GM12878 (cell line): ENCODE measurements around the gene SLC4A8. TPM values are rescaled to one million over a fixed set of nuclear protein-coding genes. Genes with fewer than 3 reads are reported as not detected.

ENCODE experiments used
- ATAC-seq: fragments of 200-7000 bp; cut with Tn5 transposase; 3 replicates; pipeline ENCODE4 v1.9.1; 2020; ENCODE audit warnings: mild to moderate bottlenecking, moderate library complexity
- BruUV-seq: library from RNA; stranded (reverse); fragments of 400-500 nt; replicated peaks from 2 replicates; lab custom pipeline; 2021; lab: Mats Ljungman, UMichigan
- CTCF ChIA-PET: fragments of 300-600 bp; sonication (Branson Sonifier 250); formaldehyde crosslinking; extraction: SDS; loops from one replicate; lab custom pipeline; 2021; ENCODE audit warnings: inconsistent platforms; lab: Yijun Ruan, JAX
- POLR2A ChIA-PET: fragments of 350-600 bp; formaldehyde crosslinking; extraction: SDS; loops from one replicate; lab custom pipeline; 2021; ENCODE audit warnings: inconsistent platforms; lab: Charles Lee
- RAD21 ChIA-PET: fragments of 300-600 bp; sonication (Branson Sonifier 250); formaldehyde crosslinking; loops from one replicate; lab custom pipeline; 2023; ENCODE audit warnings: antibody characterized with exemption; ENCODE audit not compliant: unreplicated experiment; lab: Charles Lee
- SMC1A ChIA-PET: fragments of 300-600 bp; sonication (Branson Sonifier 250); formaldehyde crosslinking; loops from one replicate; lab custom pipeline; 2023; ENCODE audit not compliant: unreplicated experiment, uncharacterized antibody; lab: Charles Lee
- DNase-seq: peaks from one replicate; pipeline ENCODE4 v3.0.0-alpha.2; 2011; ENCODE audit warnings: low read depth, low spot score
- FAIRE-seq: peaks from 3 replicates; lab custom pipeline; 2011; peaks lifted over from hg19 to GRCh38; lab: Jason Lieb, UNC
- H2AFZ ChIP-seq: 2 replicates; pipeline ENCODE4 v1.6.0; 2011; ENCODE audit warnings: low read depth, low read length, control low read depth; ENCODE audit not compliant: control insufficient read depth
- H3K27ac ChIP-seq: 2 replicates; pipeline ENCODE4 v1.5.1; 2011; ENCODE audit warnings: control low read depth; ENCODE audit not compliant: control insufficient read depth, insufficient read depth
- H3K27me3 ChIP-seq, 2 experiments: replicated peaks in 1 of 2; 2 replicates each; pipeline versions ENCODE4 v1.6.0 to v1.6.1; 2011; ENCODE audit warnings: low read length in 1 of 2; ENCODE audit not compliant: control insufficient read depth in 2 of 2, insufficient read depth in 2 of 2
- H3K36me3 ChIP-seq, 2 experiments: 2 replicates each; pipeline ENCODE4 v1.5.1; 2011; ENCODE audit warnings: low read length in 1 of 2; ENCODE audit not compliant: control insufficient read depth in 2 of 2, insufficient read depth in 2 of 2
- H3K4me1 ChIP-seq: 2 replicates; pipeline ENCODE4 v1.6.1; 2011; ENCODE audit warnings: mild to moderate bottlenecking, low read length, moderate library complexity, mixed read lengths; ENCODE audit not compliant: control insufficient read depth, insufficient read depth
- H3K4me2 ChIP-seq: 2 replicates; pipeline ENCODE4 v1.6.0; 2011; ENCODE audit warnings: control low read depth; ENCODE audit not compliant: control insufficient read depth, insufficient read depth
- H3K4me3 ChIP-seq: fragments of 200-600 bp; sonication (generic); 2 replicates; pipeline ENCODE4 v1.5.1; 2016
- H3K79me2 ChIP-seq: 2 replicates; pipeline ENCODE4 v1.6.0; 2011; ENCODE audit warnings: low read length; ENCODE audit not compliant: control insufficient read depth, insufficient read depth
- H3K9ac ChIP-seq: 2 replicates; pipeline ENCODE4 v1.8.0; 2011; ENCODE audit warnings: low read length, control low read depth, mixed read lengths; ENCODE audit not compliant: control insufficient read depth, insufficient read depth
- H3K9me3 ChIP-seq: replicated peaks from 3 replicates; pipeline ENCODE4 v1.5.1; 2011; ENCODE audit warnings: mild to moderate bottlenecking, low read length; ENCODE audit not compliant: control insufficient read depth, insufficient read depth
- H4K20me1 ChIP-seq: 2 replicates; pipeline ENCODE4 v1.6.0; 2011; ENCODE audit not compliant: control insufficient read depth, insufficient read depth
- CBX5 ChIP-seq: sonication (generic); IDR thresholded peaks from 2 replicates; pipeline ENCODE4 v1.6.1; 2016; ENCODE audit warnings: low read depth, moderate library complexity, mild to moderate bottlenecking, inconsistent platforms
- CHD1 ChIP-seq: IDR thresholded peaks from 2 replicates; pipeline ENCODE4 v1.6.1; 2012; ENCODE audit warnings: low read depth, low read length, improper control_type of control experiment
- DPF2 ChIP-seq: fragments of 450-650 bp; IDR thresholded peaks from 2 replicates; pipeline ENCODE4 v1.6.1; 2017; ENCODE audit warnings: mild to moderate bottlenecking
- EZH2 ChIP-seq: IDR thresholded peaks from 2 replicates; pipeline ENCODE4 v1.6.1; 2012; ENCODE audit warnings: low read depth, mild to moderate bottlenecking, control low read depth, inconsistent platforms, low read length, borderline replicate concordance; ENCODE audit not compliant: control insufficient read depth
- FOXK2 ChIP-seq: fragments of 450-650 bp; IDR thresholded peaks from 2 replicates; pipeline ENCODE4 v1.6.1; 2017; ENCODE audit warnings: mild to moderate bottlenecking, moderate library complexity
- IKZF2 ChIP-seq, 2 experiments: fragments of 450-650 bp; IDR thresholded peaks; 2 replicates each; pipeline ENCODE4 v1.6.1; 2017; ENCODE audit warnings: mild to moderate bottlenecking in 2 of 2, moderate library complexity in 2 of 2
- MEF2B ChIP-seq: fragments of 450-650 bp; IDR thresholded peaks from 2 replicates; pipeline ENCODE4 v1.6.1; 2018; ENCODE audit warnings: mild to moderate bottlenecking, moderate library complexity; ENCODE audit not compliant: partially characterized antibody, poor library complexity, severe bottlenecking
- POLR2AphosphoS2 ChIP-seq: IDR thresholded peaks from 2 replicates; pipeline ENCODE4 v1.6.1; 2011; ENCODE audit warnings: low read depth, mild to moderate bottlenecking, low read length, improper control_type of control experiment, moderate library complexity
- RAD21 ChIP-seq: IDR thresholded peaks from 2 replicates; pipeline ENCODE4 v1.6.1; 2011; ENCODE audit warnings: mild to moderate bottlenecking, low read depth, low read length, moderate library complexity; ENCODE audit not compliant: insufficient read depth
- SUZ12 ChIP-seq: fragments of 200-600 bp; sonication (generic); IDR thresholded peaks from one replicate; pipeline ENCODE4 v1.6.1; 2018; ENCODE audit warnings: antibody characterized with exemption, mild to moderate bottlenecking; ENCODE audit not compliant: unreplicated experiment
- WGBS: methylation state at CpG from one replicate; pipeline ENCODE4 v1.1.6; 2016; ENCODE audit warnings: low lambda C conversion rate; ENCODE audit not compliant: insufficient replicate concordance, insufficient coverage; ENCODE audit errors: missing lambda C conversion rate; 5-methylcytosine and 5-hydroxymethylcytosine counted together
- in situ Hi-C: fragments of 300-500 bp; cut with MboI; formaldehyde crosslinking; loops from 9 replicates; pipeline ENCODE4 v1.14.3; 2018; ENCODE audit warnings: mixed read lengths
- intact Hi-C: fragments of 100-400 bp; cut with micrococcal nuclease; formaldehyde crosslinking; loops from one replicate; pipeline ENCODE4 v1.14.2; 2022; ENCODE audit not compliant: unreplicated experiment
- polyA plus RNA-seq, 11 experiments: library from polyadenylated mRNA; depleted of rRNA in 4 of 11; unstranded in 6 of 11; stranded (reverse) in 5 of 11; fragments of >200 nt; fragmentation: Nextera tagmentation in 4 of 11; fragmentation: Illumina TruSeq in 1 of 11; extraction: Ambion mirVana in 4 of 11; extraction: Trizol in 1 of 11; gene quantifications; 1 replicate in 1 of 11; 2 replicates in 10 of 11; pipeline versions ENCODE4 v1.2.1 to v1.2.3, GENCODE V29; 2011 to 2016; ENCODE audit warnings: inconsistent platforms in 2 of 11, missing spikeins in 2 of 11, low read depth in 1 of 11
- total RNA-seq, 4 experiments: library from RNA; depleted of rRNA in 3 of 4; stranded (reverse); fragments of >200 nt in 3 of 4; fragmentation: Illumina TruSeq in 1 of 4; extraction: Trizol in 1 of 4; gene quantifications; 2 replicates each; pipeline versions ENCODE4 v1.2.1 to v1.2.3, GENCODE V29; 2013 to 2021
- TF ChIP-seq, protein P1 (sequence below): fragments of 450-650 bp; IDR thresholded peaks from 2 replicates; pipeline ENCODE4 v1.6.1; 2017; ENCODE audit warnings: low read depth, mild to moderate bottlenecking, moderate library complexity

Gene SLC4A8
- total and polyA plus RNA-seq, 10 of the 15 experiments (the other 5 are each of a cell fraction or from before 2014, with no cell fraction given), result 1.4 to 7.7 (median 3.7) TPM

DNA sequence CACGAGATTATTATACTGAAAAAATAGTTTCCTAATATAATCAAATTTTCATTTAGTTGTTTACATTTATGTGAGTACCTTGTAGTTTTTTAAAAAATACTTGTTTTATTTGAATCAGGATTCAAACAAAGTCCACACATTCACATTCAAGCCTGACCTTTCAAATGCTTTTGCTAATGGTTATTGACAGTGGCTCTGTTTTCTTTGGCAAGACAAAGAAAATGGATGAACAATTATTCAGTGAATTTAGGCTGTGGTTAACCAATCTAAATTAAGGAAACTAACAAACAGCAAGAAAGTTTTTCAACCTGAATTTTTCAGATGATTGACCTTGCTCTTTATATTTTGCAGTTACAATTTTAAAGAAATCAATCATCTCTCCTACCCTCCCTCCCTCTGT is 9.7 kb downstream of the SLC4A8 start:
- in situ Hi-C loops, result no loop called here

DNA sequence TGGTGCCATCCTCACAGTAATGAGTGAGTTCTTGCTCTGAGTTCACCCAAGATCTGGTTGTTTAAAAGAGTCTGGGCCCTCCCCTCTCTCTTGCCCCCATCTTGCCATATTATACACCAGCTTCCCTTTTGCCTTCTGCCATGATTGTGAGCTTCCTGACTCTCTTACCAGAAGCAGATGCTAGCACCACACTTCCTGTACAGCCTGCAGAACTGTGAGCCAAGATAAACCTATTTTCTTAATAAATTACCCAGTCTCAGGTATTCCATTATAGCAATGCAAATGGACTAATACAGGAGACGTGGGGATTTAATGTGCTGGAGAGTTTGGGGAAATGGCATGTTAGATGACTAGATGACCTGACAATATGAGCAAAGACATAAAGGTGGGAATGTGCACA is 12.8 kb downstream of the SLC4A8 start:
- BruUV-seq, result no TSS peak
- DNase-seq, result no peak
- no peak for FAIRE-seq
- TF ChIP-seq DPF2 (no peak), RAD21 (no peak), CHD1 (no peak), CBX5 (no peak), MEF2B (no peak)
- no peaks in the 10 kb centered on the region for H3K79me2 ChIP-seq
- no peak overlapping the region for H3K4me2 ChIP-seq
- H3K4me3 ChIP-seq, result no peak overlapping the region
- ChIA-PET POLR2A (no interaction called here), CTCF (interaction anchor here (0.8 kb wide), 1 partner anchor 113 kb away, joined by 3 read pairs; no protein-coding TSS in a partner anchor), SMC1A (interaction anchor here (1.1 kb wide), 1 partner anchor 15 kb away, joined by 3 read pairs; no protein-coding TSS in a partner anchor), RAD21 (no interaction called here)
- no peak for ATAC-seq
- no peak overlapping the region for H3K27ac ChIP-seq
- WGBS, result 25% methylated on average over 1 of the region's 1 CpG
- in situ Hi-C loops (no loop called here), intact Hi-C loops (no loop called here)
- no peak overlapping the region for H3K9ac ChIP-seq
- no peaks in the 10 kb centered on the region for H3K36me3 ChIP-seq
- no peaks in the 10 kb centered on the region for H3K27me3 ChIP-seq
- H3K9me3 ChIP-seq, result no peaks in the 10 kb centered on the region
- H2AFZ ChIP-seq, result no peak overlapping the region
- no peaks in the 10 kb centered on the region for H4K20me1 ChIP-seq
- H3K4me1 ChIP-seq, result no peaks in the 10 kb centered on the region

More for the DNA sequence above, 9.7 kb downstream of the SLC4A8 start:
- H3K79me2 ChIP-seq, result no peaks in the 10 kb centered on the region
- FAIRE-seq (no peak), DNase-seq (no peak)
- H3K4me2 ChIP-seq, result no peak overlapping the region
- WGBS, result 87% methylated on average over 1 of the region's 1 CpG
- H2AFZ ChIP-seq, result no peak overlapping the region
- RAD21 ChIA-PET, result no interaction called here
- H4K20me1 ChIP-seq, result no peaks in the 10 kb centered on the region
- H3K4me1 ChIP-seq, result no peaks in the 10 kb centered on the region
- no TSS peak for BruUV-seq
- POLR2A ChIA-PET, result no interaction called here
- H3K36me3 ChIP-seq, result no peaks in the 10 kb centered on the region
- H3K9me3 ChIP-seq, result no peaks in the 10 kb centered on the region
- no peak overlapping the region for H3K4me3 ChIP-seq
- H3K27me3 ChIP-seq, result no peaks in the 10 kb centered on the region
- TF ChIP-seq EZH2, result no peak
- no peak for TF ChIP-seq SUZ12
- no peak for TF ChIP-seq POLR2AphosphoS2
- TF ChIP-seq IKZF2 (IDR thresholded peaks at IDR 0.05), result no peak
- TF ChIP-seq, protein P1, sequence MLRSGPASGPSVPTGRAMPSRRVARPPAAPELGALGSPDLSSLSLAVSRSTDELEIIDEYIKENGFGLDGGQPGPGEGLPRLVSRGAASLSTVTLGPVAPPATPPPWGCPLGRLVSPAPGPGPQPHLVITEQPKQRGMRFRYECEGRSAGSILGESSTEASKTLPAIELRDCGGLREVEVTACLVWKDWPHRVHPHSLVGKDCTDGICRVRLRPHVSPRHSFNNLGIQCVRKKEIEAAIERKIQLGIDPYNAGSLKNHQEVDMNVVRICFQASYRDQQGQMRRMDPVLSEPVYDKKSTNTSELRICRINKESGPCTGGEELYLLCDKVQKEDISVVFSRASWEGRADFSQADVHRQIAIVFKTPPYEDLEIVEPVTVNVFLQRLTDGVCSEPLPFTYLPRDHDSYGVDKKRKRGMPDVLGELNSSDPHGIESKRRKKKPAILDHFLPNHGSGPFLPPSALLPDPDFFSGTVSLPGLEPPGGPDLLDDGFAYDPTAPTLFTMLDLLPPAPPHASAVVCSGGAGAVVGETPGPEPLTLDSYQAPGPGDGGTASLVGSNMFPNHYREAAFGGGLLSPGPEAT, result no peak
- no peak for TF ChIP-seq FOXK2
- TF ChIP-seq, all 136 proteins: peak for 0
- no peak overlapping the region for H3K27ac ChIP-seq
- ATAC-seq, result no peak
- no peak overlapping the region for H3K9ac ChIP-seq
- intact Hi-C loops, result no loop called here
- ChIA-PET SMC1A (no interaction called here), CTCF (no interaction called here)
